GM23338 (cell line): ENCODE results near the gene PSMB10. TPM values are rescaled to one million over a fixed set of nuclear protein-coding genes. Genes with fewer than 3 reads are reported as not detected.

Experiments used
- ATAC-seq: fragments of 200-7000 bp; cut with Tn5 transposase; 3 replicates; pipeline ENCODE4 v1.9.1; 2020
- DNase-seq: peaks from one replicate; pipeline ENCODE4 v3.0.0-alpha.2; 2015; ENCODE audit warnings: low spot score
- H2AFZ ChIP-seq: fragments of 200-600 bp; sonication (generic); 2 replicates; pipeline ENCODE4 v1.8.0; 2016; ENCODE audit warnings: antibody characterized with exemption, mild to moderate bottlenecking, moderate library complexity
- H3F3A ChIP-seq: fragments of 200-600 bp; sonication (generic); replicated peaks from 2 replicates; pipeline ENCODE4 v1.8.0; 2017; ENCODE audit warnings: antibody characterized with exemption, mixed run types, low read depth
- H3K27ac ChIP-seq: fragments of 200-600 bp; sonication (generic); 2 replicates; pipeline ENCODE4 v1.6.1; 2016; ENCODE audit warnings: low read depth
- H3K27me3 ChIP-seq: fragments of 200-600 bp; sonication (generic); 2 replicates; pipeline ENCODE4 v1.8.0; 2016; ENCODE audit warnings: mild to moderate bottlenecking, mixed run types, moderate library complexity; ENCODE audit not compliant: insufficient read depth
- H3K36me3 ChIP-seq: fragments of 200-600 bp; sonication (generic); 2 replicates; pipeline ENCODE4 v1.8.0; 2016; ENCODE audit warnings: mild to moderate bottlenecking; ENCODE audit not compliant: insufficient read depth
- H3K4me1 ChIP-seq: fragments of 200-600 bp; sonication (generic); 2 replicates; pipeline ENCODE4 v1.8.0; 2016; ENCODE audit warnings: mild to moderate bottlenecking, moderate library complexity; ENCODE audit not compliant: insufficient read depth
- H3K4me2 ChIP-seq: fragments of 200-600 bp; sonication (generic); 2 replicates; pipeline ENCODE4 v1.7.1; 2017; ENCODE audit warnings: mixed run types
- H3K4me3 ChIP-seq: fragments of 200-600 bp; sonication (generic); 2 replicates; pipeline ENCODE4 v1.6.1; 2016; ENCODE audit warnings: mixed run types
- H3K79me2 ChIP-seq: fragments of 200-600 bp; sonication (generic); replicated peaks from 2 replicates; pipeline ENCODE4 v1.8.0; 2017; ENCODE audit warnings: mild to moderate bottlenecking; ENCODE audit not compliant: insufficient read depth
- H3K9me2 ChIP-seq: fragments of 200-600 bp; sonication (generic); 2 replicates; pipeline ENCODE4 v1.8.0; 2017; ENCODE audit not compliant: insufficient read depth
- H4K20me1 ChIP-seq: fragments of 200-600 bp; sonication (generic); replicated peaks from 2 replicates; pipeline ENCODE4 v1.8.0; 2017; ENCODE audit warnings: mild to moderate bottlenecking; ENCODE audit not compliant: insufficient read depth
- H3K27ac Mint-ChIP-seq: 2 replicates; pipeline ENCODE4 v1.8.0; 2020; ENCODE audit warnings: inconsistent platforms, mild to moderate bottlenecking, moderate library complexity, mixed read lengths
- H3K27me3 Mint-ChIP-seq: 3 replicates; pipeline ENCODE4 v1.8.0; 2022; ENCODE audit warnings: low read depth, mild to moderate bottlenecking, moderate library complexity, mixed read lengths, inconsistent platforms; ENCODE audit not compliant: insufficient read depth, poor library complexity
- H3K36me3 Mint-ChIP-seq: 3 replicates; pipeline ENCODE4 v1.8.0; 2021; ENCODE audit warnings: low read depth, mild to moderate bottlenecking, inconsistent platforms, moderate library complexity, mixed read lengths
- H3K4me1 Mint-ChIP-seq: 3 replicates; pipeline ENCODE4 v1.8.0; 2020; ENCODE audit warnings: mild to moderate bottlenecking, inconsistent platforms, mixed read lengths
- H3K4me3 Mint-ChIP-seq: 3 replicates; pipeline ENCODE4 v1.8.0; 2021; ENCODE audit warnings: moderate library complexity, mild to moderate bottlenecking, inconsistent platforms, mixed read lengths
- H3K9me3 Mint-ChIP-seq: 3 replicates; pipeline ENCODE4 v1.8.0; 2020; ENCODE audit warnings: moderate library complexity, mild to moderate bottlenecking, inconsistent platforms, mixed read lengths
- ETS1 ChIP-seq: IDR thresholded peaks from 2 replicates; pipeline ENCODE4 v1.6.1; 2016; ENCODE audit warnings: antibody characterized with exemption
- EZH2 ChIP-seq: fragments of 200-600 bp; sonication (generic); IDR thresholded peaks from one replicate; pipeline ENCODE4 v1.8.0; 2017; ENCODE audit warnings: antibody characterized with exemption, mild to moderate bottlenecking, low read depth; ENCODE audit not compliant: unreplicated experiment
- JUNB ChIP-seq: IDR thresholded peaks from one replicate; pipeline ENCODE4 v1.6.1; 2016; ENCODE audit warnings: antibody characterized with exemption; ENCODE audit not compliant: unreplicated experiment
- ZNF114 ChIP-seq: fragments of 250-450 bp; sonication (Bioruptor Pico); IDR thresholded peaks from 2 replicates; pipeline ENCODE4 v1.5.0; 2020; ENCODE audit warnings: mild to moderate bottlenecking, moderate library complexity
- ZNF462 ChIP-seq: fragments of 250-450 bp; sonication (Bioruptor Pico); IDR thresholded peaks from 2 replicates; pipeline ENCODE4 v1.5.0; 2020; ENCODE audit warnings: mild to moderate bottlenecking, moderate library complexity
- polyA plus RNA-seq: library from polyadenylated mRNA; unstranded; fragments of >200 nt; fragmentation: Nextera tagmentation; extraction: Ambion mirVana; gene quantifications from 2 replicates; pipeline ENCODE4 v1.2.1, GENCODE V29; 2016
- total RNA-seq: library from RNA; depleted of rRNA; stranded (reverse); fragments of >200 nt; shearing (Covaris generic); gene quantifications from 2 replicates; pipeline ENCODE4 v1.2.3, GENCODE V29; 2014

Gene PSMB10
- total and polyA plus RNA-seq, 2 experiments from 2014 or later, result 27.5 to 114 TPM

- no peak for TF ChIP-seq ZNF462 (CRISPR knock-in tag)
- no peak for TF ChIP-seq ETS1
- no peak for TF ChIP-seq ZNF114 (CRISPR knock-in tag)
- TF ChIP-seq JUNB, result no peak
- no peak for TF ChIP-seq EZH2
Observed at GRCh38 chr16:67946966-67947558, 10.4 kb upstream of the PSMB10 start (continued).

GRCh38 chr16:67946128-67946569 lies 9.5 kb upstream of the PSMB10 start:
- Mint-ChIP-seq H3K9me3 (no peaks in the 10 kb centered on the region), H3K4me3 (no peak overlapping the region), H3K4me1 (peaks cover 4% of the 10 kb centered on the region; the same call in 2 of the 3 replicates), H3K36me3 (peaks cover 38% of the 10 kb centered on the region), H3K27ac (no peak overlapping the region), H3K27me3 (peaks cover 5% of the 10 kb centered on the region)
- no peak overlapping the region for H2AFZ ChIP-seq
- ATAC-seq (no peak), DNase-seq (no peak)
- H3F3A ChIP-seq, result peaks cover 11% of the 10 kb centered on the region
- peaks cover 16% of the 10 kb centered on the region; the same call in 1 of the 2 replicates for H3K36me3 ChIP-seq
- H3K27me3 ChIP-seq, result no peaks in the 10 kb centered on the region
- H3K4me2 ChIP-seq, result no peak overlapping the region
- no peaks in the 10 kb centered on the region for H3K4me1 ChIP-seq
- no peak for TF ChIP-seq ZNF114 (CRISPR knock-in tag)
- H3K4me3 ChIP-seq, result no peak overlapping the region
- no peaks in the 10 kb centered on the region for H3K79me2 ChIP-seq
- H3K27ac ChIP-seq, result no peak overlapping the region
- no peaks in the 10 kb centered on the region for H3K9me2 ChIP-seq
- peaks cover 11% of the 10 kb centered on the region for H4K20me1 ChIP-seq
